ENCODE measurements around the gene VAV3. TPM values are rescaled to one million over a fixed set of nuclear protein-coding genes. Genes with fewer than 3 reads are reported as not detected.

VAV3 gene
- total and polyA plus RNA-seq, 9 donors = 3.1 to 5.5 (median 4.1) TPM

DNA sequence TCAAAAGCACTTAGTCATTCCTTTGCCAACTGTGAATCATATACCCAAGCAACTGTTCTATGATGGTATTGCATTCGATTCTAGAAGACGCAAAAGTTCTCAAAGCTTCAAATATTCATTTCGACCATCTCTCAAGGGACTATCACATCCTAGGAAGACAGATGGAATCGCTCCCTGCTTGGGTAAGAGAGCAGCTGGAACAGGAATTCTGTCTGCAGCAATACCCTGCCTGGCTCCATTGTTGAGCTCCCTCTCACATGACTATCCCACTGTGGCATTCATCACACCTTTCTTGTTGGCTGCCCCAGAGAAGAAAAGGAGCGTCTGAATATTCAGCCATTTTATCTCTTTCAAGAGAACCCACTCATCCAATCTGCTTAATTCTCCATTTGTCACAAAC is 426.5 kb downstream of the VAV3 start:
- no peaks in the 10 kb centered on the region for H3K36me3 ChIP-seq (ENCODE audit: control insufficient read depth, insufficient read depth, low read length)
- H3K4me1 ChIP-seq (ENCODE audit: control insufficient read depth, insufficient read depth, low read length) = peaks cover 3% of the 10 kb centered on the region
- no peak overlapping the region for H3K27ac ChIP-seq (ENCODE audit: low read length)
- H3K27me3 ChIP-seq (ENCODE audit: control insufficient read depth, insufficient read depth, low read length) = no peaks in the 10 kb centered on the region
- H3K4me3 ChIP-seq (ENCODE audit: low read length) = no peak overlapping the region
- DNase-seq = no peak
- 70% methylated on average over 2 of the region's 5 CpGs for WGBS (ENCODE audit: insufficient coverage)
- no peaks in the 10 kb centered on the region for H3K9me3 ChIP-seq (replicated peaks; ENCODE audit: control insufficient read depth, low read depth, low read length)

DNA sequence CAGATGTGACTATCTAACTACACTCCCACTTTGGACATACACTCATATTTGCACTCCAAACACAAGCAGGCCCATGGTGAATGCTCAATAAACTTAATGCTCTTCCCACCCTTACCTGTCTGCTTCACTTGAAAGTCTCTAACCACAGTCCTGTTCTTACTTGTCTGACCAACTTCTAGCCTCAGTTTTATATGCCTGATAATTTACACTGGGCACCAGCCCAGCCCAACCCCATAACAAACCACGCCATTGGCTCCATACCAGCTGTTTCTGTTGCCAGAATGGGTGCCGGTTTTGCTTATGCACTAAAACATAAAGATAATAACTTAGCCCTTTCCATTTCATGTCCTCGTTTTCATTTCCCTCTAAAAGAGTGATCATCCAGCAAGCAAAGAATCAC is 428.7 kb downstream of the VAV3 start:
- peaks cover 3% of the 10 kb centered on the region for H3K4me1 ChIP-seq (ENCODE audit: control insufficient read depth, insufficient read depth, low read length)
- WGBS (ENCODE audit: insufficient coverage) = 57% methylated on average over 3 of the region's 3 CpGs
- H3K27ac ChIP-seq (ENCODE audit: low read length) = no peak overlapping the region
- H3K9me3 ChIP-seq (replicated peaks; ENCODE audit: control insufficient read depth, low read depth, low read length) = no peaks in the 10 kb centered on the region
- no peaks in the 10 kb centered on the region for H3K36me3 ChIP-seq (ENCODE audit: control insufficient read depth, insufficient read depth, low read length)
- no peak for DNase-seq
- no peak overlapping the region for H3K4me3 ChIP-seq (ENCODE audit: low read length)
- no peaks in the 10 kb centered on the region for H3K27me3 ChIP-seq (ENCODE audit: control insufficient read depth, insufficient read depth, low read length)

DNA sequence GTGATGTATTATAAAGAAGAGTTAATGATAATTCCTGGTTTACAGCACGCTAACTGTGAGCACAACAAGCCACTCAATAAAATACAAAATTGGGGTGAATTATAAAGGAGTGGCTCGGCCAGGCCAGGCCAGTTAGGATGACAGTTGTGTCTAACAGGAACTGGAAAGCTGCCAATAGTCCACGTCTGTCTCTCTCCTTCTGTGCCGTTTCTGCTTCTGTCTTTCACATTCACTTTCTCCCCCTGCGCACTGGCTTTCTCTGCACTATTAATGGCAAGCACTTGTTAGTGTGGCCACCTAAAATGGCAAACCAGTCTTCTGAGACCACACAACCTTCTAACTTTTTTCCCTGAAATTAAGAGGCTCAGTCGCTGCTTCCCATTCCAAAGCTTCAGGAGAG is 429.9 kb downstream of the VAV3 start:
- H3K4me3 ChIP-seq (ENCODE audit: low read length) = no peak overlapping the region
- H3K36me3 ChIP-seq (ENCODE audit: control insufficient read depth, insufficient read depth, low read length) = no peaks in the 10 kb centered on the region
- peaks cover 3% of the 10 kb centered on the region for H3K4me1 ChIP-seq (ENCODE audit: control insufficient read depth, insufficient read depth, low read length)
- 29% methylated on average over 3 of the region's 6 CpGs for WGBS (ENCODE audit: insufficient coverage)
- no peaks in the 10 kb centered on the region for H3K9me3 ChIP-seq (replicated peaks; ENCODE audit: control insufficient read depth, low read depth, low read length)
- H3K27ac ChIP-seq (ENCODE audit: low read length) = no peak overlapping the region
- no peaks in the 10 kb centered on the region for H3K27me3 ChIP-seq (ENCODE audit: control insufficient read depth, insufficient read depth, low read length)
- peak; percentile 24 for DNase-seq

DNA sequence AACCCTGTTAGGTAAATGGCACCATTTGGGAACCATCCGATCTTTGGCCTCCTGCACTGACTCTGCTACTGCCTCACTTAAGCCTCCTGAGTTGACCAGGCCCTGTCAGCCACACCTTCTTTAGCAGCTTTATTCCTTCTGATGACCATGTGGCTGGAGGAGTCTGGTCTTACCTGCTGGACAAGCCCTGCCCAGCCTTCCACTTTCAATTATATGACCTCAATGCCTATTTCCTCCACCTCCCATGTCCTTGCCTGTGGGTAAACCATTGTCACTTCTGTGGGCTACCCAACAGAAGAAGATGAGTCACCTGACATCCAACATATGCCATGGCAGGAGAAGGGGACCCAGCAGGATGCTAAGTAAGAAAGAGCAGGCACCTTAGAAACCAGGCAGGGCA is 430.3 kb downstream of the VAV3 start:
- H3K4me1 ChIP-seq (ENCODE audit: control insufficient read depth, insufficient read depth, low read length) = peaks cover 3% of the 10 kb centered on the region
- no peak overlapping the region for H3K27ac ChIP-seq (ENCODE audit: low read length)
- no peaks in the 10 kb centered on the region for H3K9me3 ChIP-seq (replicated peaks; ENCODE audit: control insufficient read depth, low read depth, low read length)
- H3K4me3 ChIP-seq (ENCODE audit: low read length) = no peak overlapping the region
- H3K36me3 ChIP-seq (ENCODE audit: control insufficient read depth, insufficient read depth, low read length) = no peaks in the 10 kb centered on the region
- no CpG with 5 or more reads among the region's 1 CpG for WGBS (ENCODE audit: insufficient coverage)
- no peak for DNase-seq
- no peaks in the 10 kb centered on the region for H3K27me3 ChIP-seq (ENCODE audit: control insufficient read depth, insufficient read depth, low read length)

DNA sequence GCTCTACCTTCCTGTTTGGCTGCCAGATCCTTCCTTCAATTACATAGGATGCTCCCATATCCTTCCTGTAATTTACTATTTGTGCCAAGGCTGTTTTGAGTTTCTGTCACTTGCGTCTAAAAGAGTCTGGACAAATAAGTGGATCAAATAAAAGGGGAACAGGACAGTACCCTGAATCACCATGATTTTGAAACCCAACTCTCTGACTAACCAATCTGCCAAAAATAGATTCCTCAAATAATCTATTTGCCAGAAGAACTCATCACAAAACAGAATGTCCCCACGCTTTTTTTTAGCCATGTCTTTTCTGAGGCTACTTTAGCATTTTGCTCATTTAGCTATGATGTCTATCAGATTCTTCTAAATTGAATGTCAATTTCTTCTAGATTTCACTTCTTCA is 431.5 kb downstream of the VAV3 start:
- Histone ChIP-seq H3K36me3 (ENCODE audit: control insufficient read depth, insufficient read depth, low read length) (no peaks in the 10 kb centered on the region), H3K27me3 (ENCODE audit: control insufficient read depth, insufficient read depth, low read length) (no peaks in the 10 kb centered on the region), H3K27ac (ENCODE audit: low read length) (no peak overlapping the region), H3K4me3 (ENCODE audit: low read length) (no peak overlapping the region), H3K4me1 (ENCODE audit: control insufficient read depth, insufficient read depth, low read length) (peaks cover 3% of the 10 kb centered on the region), H3K9me3 (replicated peaks; ENCODE audit: control insufficient read depth, low read depth, low read length) (no peaks in the 10 kb centered on the region)
- WGBS (ENCODE audit: insufficient coverage) = no CpG with 5 or more reads among the region's 2 CpGs
- DNase-seq = no peak

DNA sequence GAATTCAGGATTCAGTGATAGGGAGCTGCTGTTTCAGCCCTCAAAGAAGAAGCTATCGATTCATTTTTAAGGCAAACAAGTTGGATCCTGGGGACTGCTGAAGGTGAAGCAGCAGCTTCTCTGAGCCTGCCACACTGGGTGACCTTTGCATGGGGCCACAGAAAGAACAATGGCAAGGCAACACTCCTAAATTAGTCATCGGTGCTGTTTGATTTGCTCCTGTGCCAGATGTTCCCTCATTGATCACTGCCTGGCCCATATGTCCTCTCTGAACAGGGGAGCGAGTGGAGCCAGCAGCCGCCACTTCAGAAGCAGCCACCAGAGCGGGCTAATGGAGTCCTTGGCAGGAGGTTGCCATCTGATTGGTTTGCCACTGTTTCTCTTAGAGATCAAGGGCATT is 432.7 kb downstream of the VAV3 start:
- Histone ChIP-seq H3K27ac (ENCODE audit: low read length) (no peak overlapping the region), H3K27me3 (ENCODE audit: control insufficient read depth, insufficient read depth, low read length) (no peaks in the 10 kb centered on the region), H3K4me1 (ENCODE audit: control insufficient read depth, insufficient read depth, low read length) (peaks cover 3% of the 10 kb centered on the region), H3K9me3 (replicated peaks; ENCODE audit: control insufficient read depth, low read depth, low read length) (no peaks in the 10 kb centered on the region), H3K4me3 (ENCODE audit: low read length) (no peak overlapping the region), H3K36me3 (ENCODE audit: control insufficient read depth, insufficient read depth, low read length) (no peaks in the 10 kb centered on the region)
- WGBS (ENCODE audit: insufficient coverage) = 73% methylated on average over 5 of the region's 5 CpGs
- DNase-seq = no peak

DNA sequence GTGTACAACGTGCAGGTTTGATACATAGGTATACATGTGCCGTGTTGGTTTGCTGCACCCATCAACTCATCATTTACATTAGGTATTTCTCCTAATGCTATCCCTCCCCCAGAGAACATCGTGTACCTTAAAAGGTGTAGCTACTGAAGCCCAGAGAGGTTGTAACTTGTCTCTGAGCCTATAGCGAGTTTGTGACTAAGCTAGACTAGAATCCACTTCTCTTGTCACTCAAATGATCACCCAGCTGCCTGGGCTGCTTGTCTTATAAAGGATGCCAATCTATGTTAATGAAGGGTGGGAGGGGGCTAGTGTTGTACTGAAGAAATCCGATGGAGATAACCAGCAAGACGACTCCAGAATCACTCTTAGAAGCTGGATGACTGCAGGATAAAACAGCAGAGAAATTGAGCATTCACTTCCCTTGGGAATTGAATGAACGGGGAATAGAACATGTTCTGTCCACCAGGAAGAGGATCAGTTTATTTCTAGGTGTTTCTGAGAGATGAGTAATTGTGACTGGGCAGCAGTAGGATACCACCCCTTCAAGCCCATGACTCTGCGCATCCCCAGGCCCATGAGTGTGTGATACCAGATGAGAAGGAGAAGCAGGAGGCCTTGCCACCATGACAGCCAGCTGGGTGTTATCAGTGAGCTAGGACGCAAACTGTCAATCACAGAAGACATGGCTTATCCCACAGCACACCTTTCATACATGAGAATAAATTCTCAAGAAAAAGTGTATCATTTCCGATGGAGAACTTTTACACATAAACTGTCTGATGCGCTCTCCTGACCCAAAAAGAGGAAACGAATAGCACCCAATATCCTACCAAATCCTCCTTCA is 433.7 kb downstream of the VAV3 start:
- H3K4me1 ChIP-seq (ENCODE audit: control insufficient read depth, insufficient read depth, low read length) = peaks cover 3% of the 10 kb centered on the region
- H3K27me3 ChIP-seq (ENCODE audit: control insufficient read depth, insufficient read depth, low read length) = no peaks in the 10 kb centered on the region
- no peaks in the 10 kb centered on the region for H3K36me3 ChIP-seq (ENCODE audit: control insufficient read depth, insufficient read depth, low read length)
- no peak overlapping the region for H3K27ac ChIP-seq (ENCODE audit: low read length)
- H3K9me3 ChIP-seq (replicated peaks; ENCODE audit: control insufficient read depth, low read depth, low read length) = no peaks in the 10 kb centered on the region
- no peak overlapping the region for H3K4me3 ChIP-seq (ENCODE audit: low read length)
- no peak for DNase-seq
- 78% methylated on average over 5 of the region's 12 CpGs for WGBS (ENCODE audit: insufficient coverage)

DNA sequence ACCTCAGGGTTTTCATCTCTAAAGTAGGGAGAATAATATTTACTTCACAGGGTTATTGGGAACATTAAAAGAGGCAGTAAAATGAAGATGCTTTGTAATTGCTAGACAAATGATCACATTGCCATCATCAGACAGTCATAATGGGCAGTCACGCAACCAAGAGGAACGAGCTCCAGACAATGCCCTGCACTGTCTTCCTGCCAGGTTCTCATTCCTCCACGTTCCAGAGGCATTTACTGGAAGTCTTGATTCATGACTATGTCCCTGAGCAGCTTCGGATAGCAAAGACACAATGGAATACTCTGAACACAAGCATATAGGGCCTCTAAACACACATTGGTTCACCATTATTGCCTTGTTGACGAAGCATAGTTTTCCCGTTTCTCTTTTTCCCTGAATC is 434.4 kb downstream of the VAV3 start:
- no peak overlapping the region for H3K4me3 ChIP-seq (ENCODE audit: low read length)
- no peak for DNase-seq
- 51% methylated on average over 5 of the region's 6 CpGs for WGBS (ENCODE audit: insufficient coverage)
- no peak overlapping the region for H3K27ac ChIP-seq (ENCODE audit: low read length)
- peaks cover under 1% of the 10 kb centered on the region for H3K4me1 ChIP-seq (ENCODE audit: control insufficient read depth, insufficient read depth, low read length)
- H3K9me3 ChIP-seq (replicated peaks; ENCODE audit: control insufficient read depth, low read depth, low read length) = no peaks in the 10 kb centered on the region
- H3K36me3 ChIP-seq (ENCODE audit: control insufficient read depth, insufficient read depth, low read length) = no peaks in the 10 kb centered on the region
- no peaks in the 10 kb centered on the region for H3K27me3 ChIP-seq (ENCODE audit: control insufficient read depth, insufficient read depth, low read length)

DNA sequence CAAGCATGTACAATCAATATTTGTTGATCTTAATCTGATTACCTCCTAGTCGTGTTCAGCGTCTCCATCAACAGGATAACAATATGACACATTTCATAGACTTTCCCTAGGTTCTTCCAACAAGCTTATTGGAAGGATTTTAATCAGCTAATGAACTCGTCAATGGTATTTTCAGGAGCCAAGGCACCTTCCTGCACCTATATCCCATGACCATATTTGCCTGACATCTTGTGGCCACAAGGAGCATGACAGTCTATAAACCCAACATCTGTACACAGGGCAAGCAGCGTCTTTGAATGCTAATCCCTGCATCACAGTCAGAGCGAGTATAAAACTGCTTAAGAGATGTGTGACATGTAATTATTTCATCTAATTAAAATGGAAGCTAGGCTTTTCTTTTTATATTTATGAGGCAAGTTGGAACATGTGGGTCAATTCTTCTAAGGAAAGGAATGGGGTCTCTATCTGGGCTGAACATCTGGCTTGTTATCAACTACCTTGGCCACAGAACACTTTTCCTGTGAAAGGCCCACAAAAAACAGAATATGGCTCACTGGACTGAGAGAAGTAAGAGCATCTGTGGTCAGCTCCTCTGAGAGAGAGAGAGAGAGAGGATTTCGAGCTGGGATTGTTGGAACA is 435.4 kb downstream of the VAV3 start:
- Histone ChIP-seq H3K27me3 (ENCODE audit: control insufficient read depth, insufficient read depth, low read length) (no peaks in the 10 kb centered on the region), H3K4me1 (ENCODE audit: control insufficient read depth, insufficient read depth, low read length) (no peaks in the 10 kb centered on the region), H3K27ac (ENCODE audit: low read length) (no peak overlapping the region), H3K4me3 (ENCODE audit: low read length) (no peak overlapping the region), H3K9me3 (replicated peaks; ENCODE audit: control insufficient read depth, low read depth, low read length) (no peaks in the 10 kb centered on the region), H3K36me3 (ENCODE audit: control insufficient read depth, insufficient read depth, low read length) (no peaks in the 10 kb centered on the region)
- 17% methylated on average over 2 of the region's 6 CpGs for WGBS (ENCODE audit: insufficient coverage)
- peak; percentile 76 for DNase-seq

DNA sequence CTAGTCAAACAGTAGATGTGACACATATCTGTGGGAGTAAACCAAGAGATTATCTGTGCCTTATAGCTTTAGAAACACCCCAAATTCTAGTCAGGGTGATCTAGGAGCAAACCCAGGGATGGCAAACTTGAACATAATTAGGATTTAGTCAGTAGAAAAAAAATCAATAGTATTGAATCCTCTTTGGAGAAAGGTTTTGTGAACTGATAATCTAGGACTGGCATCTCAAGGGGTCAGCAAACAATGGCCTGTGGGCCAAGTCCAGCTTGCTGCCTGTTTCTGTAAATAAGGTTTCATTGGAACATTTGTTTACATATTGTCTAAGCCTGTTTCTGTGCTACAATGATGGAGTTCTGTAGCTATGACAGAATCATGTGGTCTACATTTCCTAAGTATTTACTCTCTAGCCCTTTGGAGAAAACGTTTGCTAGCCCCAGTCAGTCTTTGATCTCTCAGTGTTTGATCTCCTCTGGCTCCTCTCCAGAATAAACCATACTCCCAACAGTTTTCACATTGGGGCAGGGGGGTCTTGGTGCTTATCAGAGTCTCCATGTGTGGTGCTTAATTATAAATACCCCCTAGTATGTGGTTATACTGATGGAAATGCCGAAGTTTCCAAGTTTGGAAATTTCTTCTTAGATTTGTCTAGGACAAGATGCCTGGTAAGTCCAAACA is 438.3 kb downstream of the VAV3 start:
- no peaks in the 10 kb centered on the region for H3K4me1 ChIP-seq (ENCODE audit: control insufficient read depth, insufficient read depth, low read length)
- H3K4me3 ChIP-seq (ENCODE audit: low read length) = no peak overlapping the region
- H3K27me3 ChIP-seq (ENCODE audit: control insufficient read depth, insufficient read depth, low read length) = no peaks in the 10 kb centered on the region
- WGBS (ENCODE audit: insufficient coverage) = no CpG with 5 or more reads among the region's 2 CpGs
- no peaks in the 10 kb centered on the region for H3K9me3 ChIP-seq (replicated peaks; ENCODE audit: control insufficient read depth, low read depth, low read length)
- H3K27ac ChIP-seq (ENCODE audit: low read length) = no peak overlapping the region
- no peak for DNase-seq
- no peaks in the 10 kb centered on the region for H3K36me3 ChIP-seq (ENCODE audit: control insufficient read depth, insufficient read depth, low read length)
